GM19023 (cell line): Measurements from ENCODE around the gene EPHB2.
"Not testable (repeated sequence)": the region's sequence is repeated elsewhere in the genome, so short reads cannot be mapped to it uniquely, and the experiment has no call there.

Source experiments
- ATAC-seq: cut with Tn5 transposase; IDR thresholded peaks from one replicate; pipeline ENCODE4 v1.9.1; 2021; ENCODE audit warnings: mild to moderate bottlenecking, moderate library complexity; ENCODE audit not compliant: unreplicated experiment

The EPHB2 gene

GRCh38 chr1:22689505-22689904 lies 21.1 kb upstream of the EPHB2 start:
- no peak for ATAC-seq

GRCh38 chr1:22691031-22691753 lies 19.4 kb upstream of the EPHB2 start:
- no peak for ATAC-seq

DNA sequence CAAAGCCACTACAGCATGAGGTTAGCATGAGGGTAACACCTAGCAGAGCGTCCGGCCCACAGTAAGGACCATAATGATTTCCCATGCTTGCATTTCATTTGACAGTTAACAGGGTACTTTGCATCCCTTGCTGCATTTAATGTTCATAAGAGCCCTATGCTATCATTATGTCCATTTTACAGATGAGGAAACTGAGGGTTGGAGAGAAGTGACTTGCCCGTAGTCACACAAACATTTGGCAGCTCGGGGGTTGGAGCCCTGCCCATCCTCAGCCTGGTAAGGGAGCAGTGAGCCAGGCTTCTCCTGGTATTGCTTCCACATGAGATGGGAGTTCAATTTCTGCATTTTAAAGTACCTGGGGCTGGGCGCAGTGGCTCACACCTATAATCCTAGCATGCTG lies 16.5 kb upstream of the EPHB2 start:
- no peak for ATAC-seq

DNA sequence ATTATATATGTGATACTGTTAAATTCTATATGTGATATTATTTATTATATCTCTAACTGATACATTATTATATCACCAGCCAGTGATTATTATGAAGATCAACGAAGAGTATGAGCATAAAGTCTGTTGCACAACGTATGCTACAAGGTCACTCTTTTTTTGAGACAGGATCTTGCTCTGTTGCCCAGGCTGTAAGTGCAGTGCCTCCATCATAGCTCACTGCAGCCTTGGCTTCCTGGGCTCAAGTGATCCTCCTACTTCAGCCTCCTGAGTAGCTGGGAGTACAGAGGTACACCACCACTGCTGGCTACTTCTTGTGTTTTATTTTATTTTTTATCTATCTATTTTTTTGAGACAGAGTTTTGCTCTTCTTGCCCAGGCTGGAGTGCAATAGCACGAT lies 14.0 kb upstream of the EPHB2 start:
- ATAC-seq: no peak

GRCh38 chr1:22697980-22698379 lies 12.7 kb upstream of the EPHB2 start:
- no peak for ATAC-seq

GRCh38 chr1:22699681-22700520 lies 10.7 kb upstream of the EPHB2 start:
- ATAC-seq: no peak

DNA sequence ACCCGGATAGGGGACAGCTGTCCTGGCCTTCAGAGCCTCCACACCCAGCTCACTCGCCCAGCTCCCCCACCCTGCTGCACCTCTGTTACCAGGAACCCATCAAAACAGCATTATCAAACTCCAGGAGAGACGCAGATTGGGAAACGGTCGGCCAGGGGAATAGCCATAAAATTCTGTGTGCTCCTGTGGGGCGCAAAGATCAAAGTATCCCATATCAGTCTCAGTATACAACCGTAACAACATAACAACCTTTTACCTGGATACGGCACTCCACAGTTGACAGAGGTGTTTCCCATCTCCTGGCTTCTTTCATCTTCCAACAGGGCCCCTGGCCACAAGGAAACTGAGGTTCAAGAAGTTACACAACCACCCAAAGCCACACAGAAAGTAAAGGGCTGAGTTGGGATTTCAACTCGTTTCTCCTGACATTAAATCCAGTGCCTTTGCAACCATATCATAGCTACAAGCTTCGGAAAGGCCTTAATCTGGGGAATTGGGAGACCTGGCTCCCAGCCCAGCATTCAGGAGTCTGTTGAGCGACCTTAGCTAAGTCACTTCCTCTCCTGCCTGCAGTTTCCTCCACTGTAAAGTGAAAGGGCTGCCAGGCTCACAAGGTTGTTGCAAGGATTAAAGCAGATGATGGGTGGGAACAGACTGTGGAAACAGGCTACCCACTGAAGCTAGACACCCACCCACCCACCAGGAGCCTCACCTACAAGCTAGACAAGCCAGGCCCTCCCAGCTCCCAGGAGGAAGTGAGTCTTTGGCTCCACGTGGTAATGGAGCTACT lies 8.1 kb upstream of the EPHB2 start:
- ATAC-seq: no peak

- ATAC-seq: no peak
Measured at GRCh38 chr1:22704440-22705067, 6.1 kb upstream of the EPHB2 start.

GRCh38 chr1:22705586-22705985 lies 5.1 kb upstream of the EPHB2 start:
- ATAC-seq: no peak

DNA sequence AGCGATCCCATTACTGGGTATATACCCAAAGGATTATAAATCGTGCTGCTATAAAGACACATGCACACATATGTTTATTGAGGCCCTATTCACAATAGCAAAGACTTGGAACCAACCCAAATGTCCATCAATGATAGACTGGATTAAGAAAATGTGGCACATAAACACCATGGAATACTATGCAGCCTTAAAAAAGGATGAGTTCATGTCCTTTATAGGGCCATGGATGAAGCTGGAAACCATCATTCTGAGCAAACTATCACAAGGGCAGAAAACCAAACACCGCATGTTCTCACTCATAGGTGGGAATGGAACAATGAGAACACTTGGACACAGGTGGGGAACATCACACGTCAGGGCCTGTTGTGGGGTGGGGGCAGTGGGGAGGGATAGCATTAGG lies 4.5 kb upstream of the EPHB2 start:
- ATAC-seq: not testable (repeated sequence)

GRCh38 chr1:22708777-22709176 lies 1.9 kb upstream of the EPHB2 start:
- ATAC-seq: no peak

- ATAC-seq: no peak
Measured at GRCh38 chr1:22709227-22709626, 1.4 kb upstream of the EPHB2 start.

DNA sequence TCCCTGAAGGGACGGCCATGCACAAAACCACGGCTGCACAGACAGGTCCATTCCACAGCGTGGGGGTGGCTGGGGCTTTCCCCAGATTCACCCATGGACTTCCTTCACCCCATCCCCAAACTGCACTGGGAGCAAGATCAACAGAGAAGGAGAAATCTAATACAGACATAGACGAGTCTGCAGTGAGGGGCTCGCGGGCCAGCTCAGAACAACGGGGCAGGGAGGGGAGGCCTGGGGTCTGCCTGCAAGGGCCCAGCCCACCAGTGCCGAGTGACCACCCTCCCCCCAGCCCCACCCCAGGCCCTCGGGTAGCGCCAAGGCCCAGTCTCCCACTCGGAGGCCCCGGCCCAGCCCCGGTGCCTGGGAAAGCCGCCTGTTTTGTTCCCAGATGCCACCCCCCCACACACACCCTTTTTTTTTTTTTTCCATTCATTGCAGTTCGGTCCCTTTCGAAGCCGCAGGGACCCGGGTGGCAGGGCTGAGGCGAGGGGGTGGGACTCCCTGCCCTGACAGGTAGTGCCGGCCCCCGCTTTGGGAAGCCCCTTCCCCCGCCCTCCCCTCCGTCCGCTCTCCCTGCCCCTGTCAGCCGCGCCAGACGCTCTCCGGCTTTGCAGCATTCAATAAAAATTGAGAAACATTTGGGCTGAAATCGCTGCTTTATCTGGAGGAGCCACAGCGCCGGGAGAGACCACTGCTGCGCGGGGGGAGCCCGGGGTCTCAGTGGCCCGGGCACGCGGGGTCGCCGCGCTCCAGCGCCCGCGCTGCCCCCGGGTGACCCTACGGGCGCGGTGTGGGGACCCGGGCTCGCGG lies 543 bp upstream of the EPHB2 start:
- no peak for ATAC-seq

DNA sequence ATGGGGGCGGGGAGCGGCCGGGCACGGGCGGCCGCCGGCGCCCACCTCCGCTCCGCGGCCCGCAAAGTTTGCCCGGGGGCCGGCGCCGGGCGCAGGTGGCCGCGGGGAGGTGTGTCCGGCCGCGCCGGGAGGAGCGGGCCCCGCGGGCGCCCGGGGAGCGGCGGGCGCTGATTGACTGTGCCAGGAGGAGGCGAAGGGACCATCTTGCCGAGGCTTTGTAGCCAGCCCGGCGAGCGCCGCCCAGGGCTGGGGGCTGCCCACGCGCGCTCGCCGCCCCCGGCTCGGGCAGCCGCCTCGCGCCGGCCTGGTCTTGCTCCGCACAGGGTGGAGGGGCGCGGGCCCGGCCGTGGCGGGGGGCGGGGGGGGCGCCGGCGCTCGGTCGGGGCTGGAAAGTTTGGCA lies 432 bp downstream of the EPHB2 start:
- ATAC-seq: no peak

GRCh38 chr1:22711591-22712501 lies 1.2 kb downstream of the EPHB2 start:
- no peak for ATAC-seq

DNA sequence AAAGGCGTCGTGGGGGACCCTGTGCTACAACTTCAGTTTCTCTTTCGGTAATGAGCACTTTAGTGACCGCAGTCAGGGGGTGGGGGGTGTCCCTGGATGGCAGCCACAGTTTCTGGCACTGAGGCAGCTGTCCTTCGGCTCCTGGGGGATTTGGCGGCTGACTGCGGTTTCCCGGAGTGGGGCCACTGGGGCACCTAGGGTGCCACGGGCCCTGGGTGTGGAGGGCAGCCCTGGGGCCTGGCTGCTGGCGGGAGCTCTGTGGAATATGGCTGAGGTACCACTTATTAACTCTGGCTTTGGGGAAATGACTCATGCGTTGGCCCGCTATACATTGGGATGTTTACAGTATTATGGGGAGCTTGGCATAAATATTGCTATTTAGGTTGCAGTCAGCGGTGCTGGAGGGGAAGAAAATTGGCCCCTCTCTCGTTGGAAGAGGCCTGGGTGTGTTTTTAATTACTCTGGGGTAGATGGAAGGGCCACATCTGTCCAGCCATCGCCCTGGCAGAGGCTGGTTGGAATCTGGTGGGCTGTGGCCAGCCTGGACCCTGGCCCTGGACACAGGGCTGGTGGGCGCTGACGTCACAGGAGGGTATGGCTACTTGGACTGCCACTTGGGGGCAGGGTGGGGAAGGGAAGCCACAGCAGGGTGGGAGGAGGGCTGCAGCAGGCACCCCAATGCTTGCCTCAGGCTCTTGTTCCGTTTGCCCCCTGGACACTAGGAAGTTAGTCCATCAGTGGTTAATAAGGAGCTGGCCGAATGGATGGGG lies 2.0 kb downstream of the EPHB2 start:
- no peak for ATAC-seq

- ATAC-seq: no peak
Measured at GRCh38 chr1:22714455-22714854, 3.8 kb downstream of the EPHB2 start.

GRCh38 chr1:22717037-22717760 lies 6.6 kb downstream of the EPHB2 start:
- no peak for ATAC-seq
